Panc1 (cell line): Measurements from ENCODE around the gene FIP1L1. TPM values are rescaled to one million over a fixed set of nuclear protein-coding genes. Genes with fewer than 3 reads are reported as not detected.
"Not testable (repeated sequence)": the region's sequence is repeated elsewhere in the genome, so short reads cannot be mapped to it uniquely, and the experiment has no call there.

Source experiments
- ATAC-seq: fragments of 200-7000 bp; cut with Tn5 transposase; 2 replicates; pipeline ENCODE4 v1.9.1; 2020; ENCODE audit warnings: mild to moderate bottlenecking, moderate library complexity
- BruUV-seq: library from RNA; stranded (reverse); fragments of 400-500 nt; replicated peaks from 2 replicates; lab custom pipeline; 2021; lab: Mats Ljungman, UMichigan
- CTCF ChIA-PET: fragments of 300-600 bp; sonication (Branson Sonifier 250); formaldehyde crosslinking; loops from one replicate; lab custom pipeline; 2022; ENCODE audit warnings: antibody characterized with exemption; lab: Charles Lee
- POLR2A ChIA-PET: fragments of 300-600 bp; sonication (Branson Sonifier 250); formaldehyde crosslinking; loops from one replicate; lab custom pipeline; 2022; ENCODE audit warnings: antibody characterized with exemption; lab: Charles Lee
- DNase-seq: peaks from one replicate; pipeline ENCODE4 v3.0.0-alpha.2; 2010; ENCODE audit warnings: low read depth, low spot score
- H3K27ac ChIP-seq: 2 replicates; pipeline ENCODE4 v1.5.1; 2011; ENCODE audit warnings: mild to moderate bottlenecking, low read length, inconsistent platforms
- H3K27me3 ChIP-seq: fragments of 200-500 bp; sonication (Bioruptor generic); 2 replicates; pipeline ENCODE4 v1.6.0; 2014; ENCODE audit warnings: low read length, inconsistent platforms; ENCODE audit not compliant: control insufficient read depth, insufficient read depth
- H3K36me3 ChIP-seq: fragments of 200-500 bp; sonication (Bioruptor generic); 2 replicates; pipeline ENCODE4 v1.5.1; 2014; ENCODE audit warnings: inconsistent platforms, mild to moderate bottlenecking, low read length, moderate library complexity; ENCODE audit not compliant: control insufficient read depth, insufficient read depth
- H3K4me1 ChIP-seq: 2 replicates; pipeline ENCODE4 v1.5.1; 2011; ENCODE audit warnings: inconsistent platforms, mild to moderate bottlenecking, low read length, moderate library complexity; ENCODE audit not compliant: control insufficient read depth, insufficient read depth
- H3K4me3 ChIP-seq, 2 experiments: 2 replicates each; pipeline ENCODE4 v1.5.1; 2011 to 2012; ENCODE audit warnings: low read depth in 2 of 2, low read length in 2 of 2, mild to moderate bottlenecking in 2 of 2, inconsistent platforms in 1 of 2, moderate library complexity in 1 of 2
- H3K9me3 ChIP-seq: fragments of 200-500 bp; sonication (Bioruptor generic); 2 replicates; pipeline ENCODE4 v1.5.1; 2014; ENCODE audit warnings: low read depth, mild to moderate bottlenecking, inconsistent platforms, low read length, moderate library complexity; ENCODE audit not compliant: control insufficient read depth, insufficient read depth
- POLR2AphosphoS5 ChIP-seq: IDR thresholded peaks from 2 replicates; pipeline ENCODE4 v1.6.1; 2012; ENCODE audit warnings: mild to moderate bottlenecking, low read depth, low read length, moderate library complexity
- REST ChIP-seq, 2 experiments: IDR thresholded peaks; 2 replicates each; pipeline ENCODE4 v1.6.1; 2011 to 2012; ENCODE audit warnings: low read depth in 2 of 2, control low read depth in 1 of 2, low read length in 1 of 2, mild to moderate bottlenecking in 1 of 2, moderate library complexity in 1 of 2; ENCODE audit not compliant: insufficient read depth in 1 of 2
- SIN3A ChIP-seq: IDR thresholded peaks from 2 replicates; pipeline ENCODE4 v1.6.1; 2012; ENCODE audit warnings: low read depth, mild to moderate bottlenecking, low read length, moderate library complexity, borderline replicate concordance; ENCODE audit not compliant: insufficient read depth
- TCF7L2 ChIP-seq: IDR thresholded peaks from 2 replicates; pipeline ENCODE4 v1.6.1; 2011; ENCODE audit warnings: mild to moderate bottlenecking, low read depth, low read length, inconsistent platforms
- in situ Hi-C: cut with HindIII; loops from 2 replicates; pipeline ENCODE4 v1.10.0; 2016; ENCODE audit warnings: low sequenced_read_pairs, low pct_unique_long_range_greater_than_20kb
- intact Hi-C: fragments of 100-400 bp; cut with micrococcal nuclease; formaldehyde crosslinking; loops from one replicate; pipeline ENCODE4 v1.10.0; 2022; ENCODE audit not compliant: unreplicated experiment
- total RNA-seq: library from RNA; stranded (reverse); gene quantifications from one replicate; pipeline ENCODE4 v1.2.1, GENCODE V29; 2021; ENCODE audit not compliant: unreplicated experiment
- TF ChIP-seq, protein P1 (sequence below): fragments of 450-650 bp; IDR thresholded peaks from 2 replicates; pipeline ENCODE4 v1.5.1; 2017; ENCODE audit warnings: mild to moderate bottlenecking

Gene FIP1L1
- total RNA-seq, 1 experiment from 2014 or later: 35.5 TPM

DNA sequence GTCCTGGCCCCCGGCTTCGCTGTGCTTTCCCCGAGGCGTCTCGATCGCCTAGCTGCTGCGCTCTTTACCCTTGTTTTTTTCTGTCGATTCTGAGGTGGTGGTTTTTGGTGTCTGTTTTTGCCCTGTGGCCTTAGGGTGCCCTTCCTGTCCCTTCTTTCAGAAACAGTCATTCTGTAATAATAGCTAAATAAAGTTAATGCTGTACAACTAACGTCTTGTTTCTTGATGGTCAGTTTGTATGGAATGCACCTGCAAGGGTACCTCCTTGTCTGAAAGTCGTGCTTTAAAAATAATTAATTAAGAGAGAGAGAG is 686 bp downstream of the FIP1L1 start:
- ChIA-PET CTCF (no interaction called here), POLR2A (no interaction called here)
- Histone ChIP-seq H3K4me1 (peaks cover 14% of the 10 kb centered on the region; the same call in 1 of the 2 replicates), H3K4me3 (peak overlapping the region; percentile 68 to 89), H3K27me3 (no peaks in the 10 kb centered on the region), H3K27ac (peak overlapping the region; percentile 82), H3K36me3 (peaks cover 4% of the 10 kb centered on the region; the same call in 1 of the 2 replicates), H3K9me3 (no peaks in the 10 kb centered on the region)
- TF ChIP-seq REST (IDR thresholded peaks at IDR 0.05; ENCODE audit: insufficient read depth in 1 of 2, low read depth in 2 of 2, low read length in 1 of 2) (no peak), POLR2AphosphoS5 (no peak), TCF7L2 (no peak), SIN3A (no peak)
- TF ChIP-seq, protein P1, sequence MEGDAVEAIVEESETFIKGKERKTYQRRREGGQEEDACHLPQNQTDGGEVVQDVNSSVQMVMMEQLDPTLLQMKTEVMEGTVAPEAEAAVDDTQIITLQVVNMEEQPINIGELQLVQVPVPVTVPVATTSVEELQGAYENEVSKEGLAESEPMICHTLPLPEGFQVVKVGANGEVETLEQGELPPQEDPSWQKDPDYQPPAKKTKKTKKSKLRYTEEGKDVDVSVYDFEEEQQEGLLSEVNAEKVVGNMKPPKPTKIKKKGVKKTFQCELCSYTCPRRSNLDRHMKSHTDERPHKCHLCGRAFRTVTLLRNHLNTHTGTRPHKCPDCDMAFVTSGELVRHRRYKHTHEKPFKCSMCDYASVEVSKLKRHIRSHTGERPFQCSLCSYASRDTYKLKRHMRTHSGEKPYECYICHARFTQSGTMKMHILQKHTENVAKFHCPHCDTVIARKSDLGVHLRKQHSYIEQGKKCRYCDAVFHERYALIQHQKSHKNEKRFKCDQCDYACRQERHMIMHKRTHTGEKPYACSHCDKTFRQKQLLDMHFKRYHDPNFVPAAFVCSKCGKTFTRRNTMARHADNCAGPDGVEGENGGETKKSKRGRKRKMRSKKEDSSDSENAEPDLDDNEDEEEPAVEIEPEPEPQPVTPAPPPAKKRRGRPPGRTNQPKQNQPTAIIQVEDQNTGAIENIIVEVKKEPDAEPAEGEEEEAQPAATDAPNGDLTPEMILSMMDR: no peak
- no peak for DNase-seq
- in situ Hi-C loops (no loop called here), intact Hi-C loops (no loop called here)
- no peak for ATAC-seq
- BruUV-seq: no TSS peak

- no peak for TF ChIP-seq REST (IDR thresholded peaks at IDR 0.05; ENCODE audit: insufficient read depth in 1 of 2, low read depth in 2 of 2, low read length in 1 of 2)
- no peak for TF ChIP-seq SIN3A
- TF ChIP-seq POLR2AphosphoS5: no peak
- TF ChIP-seq, protein P1: no peak
- no peak for TF ChIP-seq TCF7L2
- Histone ChIP-seq H3K4me3 (no peak overlapping the region), H3K36me3 (peaks cover 8% of the 10 kb centered on the region), H3K9me3 (no peaks in the 10 kb centered on the region), H3K4me1 (peaks cover 14% of the 10 kb centered on the region; the same call in 1 of the 2 replicates), H3K27me3 (no peaks in the 10 kb centered on the region), H3K27ac (no peak overlapping the region)
- ChIA-PET POLR2A (interaction anchor here (0.6 kb wide), 1 partner anchor 255 kb away, joined by 3 read pairs; no protein-coding TSS in a partner anchor), CTCF (no interaction called here)
- no peak for ATAC-seq
- in situ Hi-C loops: no loop called here
- intact Hi-C loops: no loop called here
- no peak for DNase-seq
- no TSS peak for BruUV-seq
Observed at GRCh38 chr4:53380221-53380620, 2.8 kb downstream of the FIP1L1 start.

DNA sequence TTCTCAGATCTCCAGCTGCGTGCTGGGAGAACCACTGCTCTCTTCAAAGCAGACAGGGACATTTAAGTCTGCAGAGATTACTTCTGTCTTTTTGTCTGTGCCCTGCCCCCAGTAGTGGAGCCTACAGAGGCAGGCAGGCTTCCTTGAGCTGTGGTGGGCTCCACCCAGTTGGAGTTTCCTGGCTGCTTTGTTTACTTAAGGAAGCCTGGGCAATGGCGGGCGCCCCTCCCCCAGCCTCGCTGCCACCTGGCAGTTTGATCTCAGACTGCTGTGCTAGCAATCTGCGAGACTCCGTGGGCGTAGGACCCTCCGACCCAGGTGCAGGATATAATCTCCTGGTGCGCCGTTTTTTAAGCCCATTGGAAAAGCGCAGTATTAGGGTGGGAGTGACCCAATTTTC is 32.0 kb downstream of the FIP1L1 start:
- CTCF ChIA-PET, POLR2A ChIA-PET, H3K27ac ChIP-seq, H3K27me3 ChIP-seq, ATAC-seq, H3K36me3 ChIP-seq, H3K4me1 ChIP-seq, intact Hi-C loops, DNase-seq, in situ Hi-C loops, BruUV-seq, H3K9me3 ChIP-seq, H3K4me3 ChIP-seq: not testable (repeated sequence)
